ENCODE data around the gene MACROH2A2. TPM values are rescaled to one million over a fixed set of nuclear protein-coding genes. Genes with fewer than 3 reads are reported as not detected.

Gene MACROH2A2
- total and polyA plus RNA-seq, 2 of the 8 experiments (the other 6 are each of a cell fraction or from before 2014, with no cell fraction given): 7.9 to 9.3 TPM

DNA sequence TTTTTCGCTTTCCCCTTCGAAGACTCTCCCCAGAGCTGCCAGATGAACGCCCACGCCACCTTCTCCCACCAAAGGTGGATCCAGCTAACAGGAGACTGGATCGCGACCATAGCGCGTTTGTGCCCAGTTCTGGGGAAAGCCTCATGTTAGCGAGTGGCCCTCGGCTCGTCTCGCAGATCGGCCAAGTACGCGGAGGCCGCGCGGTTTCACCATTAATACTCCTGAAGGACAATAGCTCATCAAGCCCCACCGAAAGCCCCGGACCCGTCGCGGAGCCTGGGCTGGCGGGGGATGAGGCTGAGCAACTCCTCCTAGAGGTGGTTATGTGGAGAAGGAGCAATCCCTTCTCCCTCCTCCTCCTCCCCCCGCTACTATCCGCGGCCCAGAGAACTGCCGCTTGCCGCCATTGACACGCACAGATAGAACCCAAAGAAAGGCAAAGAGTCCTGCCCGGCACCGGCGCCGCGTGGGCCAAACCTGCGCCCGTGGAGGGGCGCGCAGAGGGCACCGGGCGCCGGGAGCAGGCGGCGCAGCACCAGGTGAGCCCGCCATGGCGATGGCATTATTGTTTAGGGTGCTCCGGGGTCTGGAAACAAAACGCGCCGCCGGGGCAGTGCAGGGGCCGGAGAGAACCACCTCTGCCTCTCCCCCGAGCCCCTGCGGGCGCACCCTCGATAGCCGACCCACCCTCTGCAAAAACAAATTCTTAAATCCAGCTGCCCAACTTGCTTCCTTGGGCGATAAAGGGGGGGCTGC, at the start of gene MACROH2A2 (continued):
- TF ChIP-seq, protein P1, sequence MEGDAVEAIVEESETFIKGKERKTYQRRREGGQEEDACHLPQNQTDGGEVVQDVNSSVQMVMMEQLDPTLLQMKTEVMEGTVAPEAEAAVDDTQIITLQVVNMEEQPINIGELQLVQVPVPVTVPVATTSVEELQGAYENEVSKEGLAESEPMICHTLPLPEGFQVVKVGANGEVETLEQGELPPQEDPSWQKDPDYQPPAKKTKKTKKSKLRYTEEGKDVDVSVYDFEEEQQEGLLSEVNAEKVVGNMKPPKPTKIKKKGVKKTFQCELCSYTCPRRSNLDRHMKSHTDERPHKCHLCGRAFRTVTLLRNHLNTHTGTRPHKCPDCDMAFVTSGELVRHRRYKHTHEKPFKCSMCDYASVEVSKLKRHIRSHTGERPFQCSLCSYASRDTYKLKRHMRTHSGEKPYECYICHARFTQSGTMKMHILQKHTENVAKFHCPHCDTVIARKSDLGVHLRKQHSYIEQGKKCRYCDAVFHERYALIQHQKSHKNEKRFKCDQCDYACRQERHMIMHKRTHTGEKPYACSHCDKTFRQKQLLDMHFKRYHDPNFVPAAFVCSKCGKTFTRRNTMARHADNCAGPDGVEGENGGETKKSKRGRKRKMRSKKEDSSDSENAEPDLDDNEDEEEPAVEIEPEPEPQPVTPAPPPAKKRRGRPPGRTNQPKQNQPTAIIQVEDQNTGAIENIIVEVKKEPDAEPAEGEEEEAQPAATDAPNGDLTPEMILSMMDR (IDR thresholded peaks at IDR 0.05; ENCODE audit: control extremely low read depth in 1 of 3, insufficient read depth in 1 of 3, low read depth in 1 of 3, low read length in 3 of 3): peak; percentile 34 to 52 (median 41)
- peak; percentile 76 for TF ChIP-seq KDM4A (IDR thresholded peaks at IDR 0.05; ENCODE audit: low read depth, low read length, severe bottlenecking)
- peak; percentile 27 to 42; a peak in 3 of 4 replicates for TF ChIP-seq RAD21 (IDR thresholded peaks at IDR 0.05 in 1 of 2, conservative IDR thresholded peaks at IDR 0.05 in 1 of 2; ENCODE audit: low read depth in 2 of 2, low read length in 2 of 2)
- TF ChIP-seq, protein P2, sequence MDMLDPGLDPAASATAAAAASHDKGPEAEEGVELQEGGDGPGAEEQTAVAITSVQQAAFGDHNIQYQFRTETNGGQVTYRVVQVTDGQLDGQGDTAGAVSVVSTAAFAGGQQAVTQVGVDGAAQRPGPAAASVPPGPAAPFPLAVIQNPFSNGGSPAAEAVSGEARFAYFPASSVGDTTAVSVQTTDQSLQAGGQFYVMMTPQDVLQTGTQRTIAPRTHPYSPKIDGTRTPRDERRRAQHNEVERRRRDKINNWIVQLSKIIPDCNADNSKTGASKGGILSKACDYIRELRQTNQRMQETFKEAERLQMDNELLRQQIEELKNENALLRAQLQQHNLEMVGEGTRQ (IDR thresholded peaks at IDR 0.05; ENCODE audit: low read length): no peak
- TF ChIP-seq ASH2L (IDR thresholded peaks at IDR 0.05; ENCODE audit: low read length): peak; percentile 72
- TF ChIP-seq, protein P3, sequence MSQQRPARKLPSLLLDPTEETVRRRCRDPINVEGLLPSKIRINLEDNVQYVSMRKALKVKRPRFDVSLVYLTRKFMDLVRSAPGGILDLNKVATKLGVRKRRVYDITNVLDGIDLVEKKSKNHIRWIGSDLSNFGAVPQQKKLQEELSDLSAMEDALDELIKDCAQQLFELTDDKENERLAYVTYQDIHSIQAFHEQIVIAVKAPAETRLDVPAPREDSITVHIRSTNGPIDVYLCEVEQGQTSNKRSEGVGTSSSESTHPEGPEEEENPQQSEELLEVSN (IDR thresholded peaks at IDR 0.05): peak; percentile 13
- TF ChIP-seq SIN3A (conservative IDR thresholded peaks at IDR 0.05 in 1 of 2, IDR thresholded peaks at IDR 0.05 in 1 of 2; ENCODE audit: low read depth in 1 of 2, low read length in 2 of 2): 0 out of 4 replicates have a peak, but pooled peaks of 1 of the 2 experiments have one; percentile 41
- TF ChIP-seq POLR2AphosphoS5 (IDR thresholded peaks at IDR 0.05; ENCODE audit: low read depth, low read length): no peak
- TF ChIP-seq SP1 (IDR thresholded peaks at IDR 0.05; ENCODE audit: low read depth, low read length): no peak
- peak in 1 of 2 experiments; percentile 20; a peak in 2 of 3 replicates for TF ChIP-seq POLR2A (IDR thresholded peaks at IDR 0.05; ENCODE audit: control extremely low read depth in 1 of 2, low read depth in 2 of 2, low read length in 2 of 2)
- TF ChIP-seq SUZ12 (IDR thresholded peaks at IDR 0.05; ENCODE audit: low read length): no peak; the same call in 1 of the 2 replicates
- no peak for TF ChIP-seq CREB1 (IDR thresholded peaks at IDR 0.05)
- TF ChIP-seq TAF1 (IDR thresholded peaks at IDR 0.05; ENCODE audit: low read depth, low read length): peak; percentile 76
- TF ChIP-seq, protein P4, sequence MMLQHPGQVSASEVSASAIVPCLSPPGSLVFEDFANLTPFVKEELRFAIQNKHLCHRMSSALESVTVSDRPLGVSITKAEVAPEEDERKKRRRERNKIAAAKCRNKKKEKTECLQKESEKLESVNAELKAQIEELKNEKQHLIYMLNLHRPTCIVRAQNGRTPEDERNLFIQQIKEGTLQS (IDR thresholded peaks at IDR 0.05; ENCODE audit: insufficient read depth, low read depth, low read length): no peak
- TF ChIP-seq RBBP5 (IDR thresholded peaks at IDR 0.05; ENCODE audit: borderline replicate concordance, low read depth, low read length): peak; percentile 4; the same call in 1 of the 2 replicates
- no peak for TF ChIP-seq RNF2 (IDR thresholded peaks at IDR 0.05; ENCODE audit: borderline replicate concordance, low read depth, low read length, missing control alignments, poor library complexity, severe bottlenecking)
- no peak for TF ChIP-seq BCL11A (IDR thresholded peaks at IDR 0.05; ENCODE audit: low read depth in 2 of 2, low read length in 2 of 2)
- TF ChIP-seq CEBPB (IDR thresholded peaks at IDR 0.05; ENCODE audit: low read depth, low read length): 0 out of 2 replicates have a peak, but pooled peaks have one; percentile 12
